ENCODE measurements around the gene TFPI2.
"Not testable (repeated sequence)": the region's sequence is repeated elsewhere in the genome, so short reads cannot be mapped to it uniquely, and the experiment has no call there.

Gene TFPI2

DNA sequence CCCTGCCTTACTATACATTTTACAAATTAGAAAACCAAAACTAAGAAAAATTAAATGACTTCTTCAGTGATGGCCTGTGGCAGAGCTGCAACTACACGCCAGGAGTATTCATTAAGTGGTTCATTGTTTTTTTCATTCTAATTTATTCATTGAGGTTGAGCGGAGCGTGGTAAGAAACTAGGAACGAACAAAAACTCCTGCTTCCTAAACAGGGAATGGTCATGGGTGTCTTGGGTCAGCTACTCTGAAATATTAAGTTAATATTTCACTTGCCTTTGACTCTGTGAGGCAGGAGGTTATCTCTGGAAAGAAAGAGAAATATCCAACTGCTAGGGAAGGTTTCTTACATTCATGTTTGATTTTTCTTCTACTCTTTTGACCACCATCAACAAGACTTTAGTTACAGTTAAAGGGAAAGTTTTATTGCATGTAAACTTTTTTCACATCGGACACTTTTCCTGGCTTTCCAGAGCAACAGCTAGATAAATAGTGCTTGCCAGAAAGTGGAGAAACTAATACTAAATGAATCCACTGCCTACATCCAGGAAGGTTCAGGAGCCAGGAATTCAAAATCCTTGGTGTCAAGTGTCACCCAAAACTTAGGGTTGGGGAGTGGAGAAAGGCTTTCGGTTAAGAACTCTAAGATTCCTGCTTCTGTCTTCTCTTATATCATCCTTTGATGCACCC lies 30.1 kb upstream of the TFPI2 start:
- H3K4me3 ChIP-seq (ENCODE audit: low read length) = no peak overlapping the region
- H3K9me3 ChIP-seq (ENCODE audit: insufficient read depth, low read length) = no peaks in the 10 kb centered on the region
- no peaks in the 10 kb centered on the region for H3K36me3 ChIP-seq (replicated peaks; ENCODE audit: low read depth, low read length)
- no peaks in the 10 kb centered on the region for H3K79me2 ChIP-seq (ENCODE audit: low read length)
- peaks cover 3% of the 10 kb centered on the region; the same call in 1 of the 2 replicates for H3K27me3 ChIP-seq (ENCODE audit: low read depth, low read length)
- H3K9ac ChIP-seq (ENCODE audit: low read length) = no peak overlapping the region
- H2AFZ ChIP-seq (ENCODE audit: low read depth, low read length) = no peak overlapping the region
- no peaks in the 10 kb centered on the region for H4K20me1 ChIP-seq (ENCODE audit: insufficient read depth, low read length)
- no peak overlapping the region for H3K27ac ChIP-seq (ENCODE audit: low read length)
- TF ChIP-seq, protein P1, sequence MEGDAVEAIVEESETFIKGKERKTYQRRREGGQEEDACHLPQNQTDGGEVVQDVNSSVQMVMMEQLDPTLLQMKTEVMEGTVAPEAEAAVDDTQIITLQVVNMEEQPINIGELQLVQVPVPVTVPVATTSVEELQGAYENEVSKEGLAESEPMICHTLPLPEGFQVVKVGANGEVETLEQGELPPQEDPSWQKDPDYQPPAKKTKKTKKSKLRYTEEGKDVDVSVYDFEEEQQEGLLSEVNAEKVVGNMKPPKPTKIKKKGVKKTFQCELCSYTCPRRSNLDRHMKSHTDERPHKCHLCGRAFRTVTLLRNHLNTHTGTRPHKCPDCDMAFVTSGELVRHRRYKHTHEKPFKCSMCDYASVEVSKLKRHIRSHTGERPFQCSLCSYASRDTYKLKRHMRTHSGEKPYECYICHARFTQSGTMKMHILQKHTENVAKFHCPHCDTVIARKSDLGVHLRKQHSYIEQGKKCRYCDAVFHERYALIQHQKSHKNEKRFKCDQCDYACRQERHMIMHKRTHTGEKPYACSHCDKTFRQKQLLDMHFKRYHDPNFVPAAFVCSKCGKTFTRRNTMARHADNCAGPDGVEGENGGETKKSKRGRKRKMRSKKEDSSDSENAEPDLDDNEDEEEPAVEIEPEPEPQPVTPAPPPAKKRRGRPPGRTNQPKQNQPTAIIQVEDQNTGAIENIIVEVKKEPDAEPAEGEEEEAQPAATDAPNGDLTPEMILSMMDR (IDR thresholded peaks at IDR 0.05; ENCODE audit: low read depth, low read length) = no peak
- TF ChIP-seq EZH2phosphoT487 (IDR thresholded peaks at IDR 0.05; ENCODE audit: low read depth) = no peak
- H3K4me1 ChIP-seq (ENCODE audit: low read length) = peaks cover 8% of the 10 kb centered on the region
- H3K4me2 ChIP-seq (ENCODE audit: low read length) = no peak overlapping the region

DNA sequence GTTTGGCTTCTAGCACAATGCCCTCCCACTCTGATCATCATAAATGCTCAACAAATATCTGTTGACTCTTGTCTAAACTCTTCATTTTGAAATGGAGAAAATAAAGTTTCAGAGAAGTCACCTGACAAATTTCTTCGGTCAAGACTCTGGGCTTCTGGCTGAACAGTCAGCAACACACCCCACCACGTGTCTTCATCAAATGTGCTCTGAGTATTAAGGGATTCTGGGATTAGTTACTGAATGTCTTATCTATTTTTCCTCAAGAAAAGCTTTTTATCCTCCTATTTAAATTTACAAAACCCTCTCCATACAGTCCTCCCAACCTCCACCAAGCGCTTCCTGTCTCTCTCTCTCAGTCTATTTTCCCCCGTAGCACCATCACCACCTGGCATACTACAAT lies 25.8 kb upstream of the TFPI2 start:
- H3K9ac ChIP-seq (ENCODE audit: low read length); H3K79me2 ChIP-seq (ENCODE audit: low read length); H3K4me2 ChIP-seq (ENCODE audit: low read length); H3K27ac ChIP-seq (ENCODE audit: low read length); H3K9me3 ChIP-seq (ENCODE audit: insufficient read depth, low read length); H3K27me3 ChIP-seq (ENCODE audit: low read depth, low read length); H4K20me1 ChIP-seq (ENCODE audit: insufficient read depth, low read length); H2AFZ ChIP-seq (ENCODE audit: low read depth, low read length); H3K4me3 ChIP-seq (ENCODE audit: low read length); H3K36me3 ChIP-seq (replicated peaks; ENCODE audit: low read depth, low read length): not testable (repeated sequence)
- H3K4me1 ChIP-seq (ENCODE audit: low read length) = peaks cover 12% of the 10 kb centered on the region

DNA sequence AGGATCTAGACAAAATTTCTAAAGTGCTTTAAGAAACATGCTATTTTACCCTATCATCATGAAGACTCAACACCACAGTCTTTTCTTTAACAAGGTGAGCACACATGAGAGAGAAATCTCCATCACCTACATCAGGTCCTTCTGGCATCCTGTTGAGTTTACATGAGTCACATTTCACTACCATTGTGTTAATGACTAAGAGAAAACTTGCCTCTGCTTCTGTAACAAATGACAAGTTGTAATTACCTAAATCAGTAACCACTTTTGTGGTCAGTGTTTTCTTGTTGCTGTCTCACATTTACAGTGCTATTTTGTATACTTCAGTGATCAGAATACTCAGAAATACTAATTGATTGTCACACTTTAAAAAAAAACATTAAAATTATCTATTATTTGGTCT lies 25.3 kb upstream of the TFPI2 start:
- H3K27me3 ChIP-seq (ENCODE audit: low read depth, low read length); H3K4me3 ChIP-seq (ENCODE audit: low read length); H2AFZ ChIP-seq (ENCODE audit: low read depth, low read length); H3K79me2 ChIP-seq (ENCODE audit: low read length); H4K20me1 ChIP-seq (ENCODE audit: insufficient read depth, low read length); H3K9me3 ChIP-seq (ENCODE audit: insufficient read depth, low read length); H3K36me3 ChIP-seq (replicated peaks; ENCODE audit: low read depth, low read length); H3K27ac ChIP-seq (ENCODE audit: low read length); H3K4me2 ChIP-seq (ENCODE audit: low read length); H3K9ac ChIP-seq (ENCODE audit: low read length): not testable (repeated sequence)
- peaks cover 12% of the 10 kb centered on the region for H3K4me1 ChIP-seq (ENCODE audit: low read length)

DNA sequence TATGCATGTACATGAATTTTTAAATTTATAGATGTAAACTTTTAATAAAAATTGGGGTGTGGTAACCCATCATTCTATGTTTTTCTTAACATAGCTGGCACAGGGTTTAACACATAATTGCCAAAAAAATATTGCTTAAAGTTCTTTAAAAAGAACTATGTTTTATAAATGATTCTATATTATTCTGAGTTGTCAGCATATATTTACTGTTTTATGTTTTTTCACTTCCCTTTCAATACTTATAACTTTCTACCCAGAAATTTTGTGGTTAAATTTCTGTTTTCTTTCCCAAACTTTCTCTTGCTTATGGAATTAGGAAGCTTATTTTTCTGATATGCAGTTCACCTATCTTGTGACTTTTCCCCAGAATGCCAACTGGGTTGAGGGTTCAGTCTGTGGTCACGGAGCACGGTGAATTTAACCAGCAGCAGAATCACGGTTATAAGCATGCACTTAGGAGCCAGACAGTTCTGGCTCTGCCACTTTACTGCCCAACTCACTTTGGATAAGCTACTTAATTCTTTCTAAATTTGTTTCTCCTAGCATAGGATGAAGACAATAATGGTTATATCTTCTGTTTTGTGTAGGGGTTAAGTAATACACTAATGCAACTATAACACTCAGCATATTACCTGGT lies 24.8 kb upstream of the TFPI2 start:
- H3K36me3 ChIP-seq (replicated peaks; ENCODE audit: low read depth, low read length); H3K27ac ChIP-seq (ENCODE audit: low read length); H3K4me3 ChIP-seq (ENCODE audit: low read length); H2AFZ ChIP-seq (ENCODE audit: low read depth, low read length); H3K4me2 ChIP-seq (ENCODE audit: low read length); H3K9ac ChIP-seq (ENCODE audit: low read length); H3K27me3 ChIP-seq (ENCODE audit: low read depth, low read length); H4K20me1 ChIP-seq (ENCODE audit: insufficient read depth, low read length); H3K9me3 ChIP-seq (ENCODE audit: insufficient read depth, low read length); H3K79me2 ChIP-seq (ENCODE audit: low read length): not testable (repeated sequence)
- peaks cover 12% of the 10 kb centered on the region for H3K4me1 ChIP-seq (ENCODE audit: low read length)

DNA sequence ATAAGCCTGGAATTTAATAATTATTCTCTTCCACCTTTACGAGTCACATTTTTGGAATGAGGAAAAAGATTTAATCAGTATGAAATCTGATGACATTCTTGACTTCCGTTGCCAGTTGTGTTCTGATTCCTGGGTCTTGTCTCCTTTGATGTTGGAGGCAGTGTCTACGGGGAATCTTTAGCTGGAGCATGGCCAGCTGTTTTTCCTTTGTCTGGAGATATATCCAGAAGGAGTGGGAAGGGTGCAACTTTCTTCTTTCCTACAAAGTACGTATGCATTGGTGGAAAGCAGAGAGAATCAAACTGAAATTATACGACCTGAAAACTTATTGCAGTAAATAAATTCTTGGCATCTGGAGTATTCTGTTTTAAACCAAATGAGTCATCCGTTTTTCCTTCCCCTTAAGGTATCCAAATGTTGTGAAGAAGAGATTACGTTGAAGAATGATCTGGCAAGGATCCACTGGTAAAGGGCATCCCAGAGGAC lies 24.1 kb upstream of the TFPI2 start:
- no peak overlapping the region for H2AFZ ChIP-seq (ENCODE audit: low read depth, low read length)
- no peaks in the 10 kb centered on the region for H3K79me2 ChIP-seq (ENCODE audit: low read length)
- no peaks in the 10 kb centered on the region for H3K9me3 ChIP-seq (ENCODE audit: insufficient read depth, low read length)
- no peaks in the 10 kb centered on the region for H4K20me1 ChIP-seq (ENCODE audit: insufficient read depth, low read length)
- H3K27me3 ChIP-seq (ENCODE audit: low read depth, low read length) = peaks cover 3% of the 10 kb centered on the region; the same call in 1 of the 2 replicates
- H3K4me2 ChIP-seq (ENCODE audit: low read length) = no peak overlapping the region
- no peak for TF ChIP-seq EZH2phosphoT487 (IDR thresholded peaks at IDR 0.05; ENCODE audit: low read depth)
- TF ChIP-seq, protein P1 (IDR thresholded peaks at IDR 0.05; ENCODE audit: low read depth, low read length) = no peak
- no peaks in the 10 kb centered on the region for H3K36me3 ChIP-seq (replicated peaks; ENCODE audit: low read depth, low read length)
- H3K4me1 ChIP-seq (ENCODE audit: low read length) = peaks cover 12% of the 10 kb centered on the region
- no peak overlapping the region for H3K4me3 ChIP-seq (ENCODE audit: low read length)
- H3K9ac ChIP-seq (ENCODE audit: low read length) = no peak overlapping the region
- no peak overlapping the region for H3K27ac ChIP-seq (ENCODE audit: low read length)

Data from OCI-LY3 (cell line).